Smooth muscle cell (in vitro differentiated cells): ENCODE results near the gene GRK1. TPM values are rescaled to one million over a fixed set of nuclear protein-coding genes. Genes with fewer than 3 reads are reported as not detected.

ENCODE experiments used
- DNase-seq: peaks from one replicate; lab custom pipeline; 2025; ENCODE audit not compliant: unreplicated experiment; lab: John Stamatoyannopoulos, UW
- H2AFZ ChIP-seq: fragments of 200-600 bp; sonication (generic); 2 replicates; pipeline ENCODE4 v1.6.0; 2016; ENCODE audit warnings: antibody characterized with exemption, low read depth, mild to moderate bottlenecking
- H3F3A ChIP-seq: fragments of 200-600 bp; sonication (generic); 2 replicates; pipeline ENCODE4 v1.6.0; 2017; ENCODE audit warnings: antibody characterized with exemption, low read depth
- H3K27ac ChIP-seq: fragments of 200-600 bp; sonication (generic); 2 replicates; pipeline ENCODE4 v1.5.1; 2016; ENCODE audit warnings: low read depth, mild to moderate bottlenecking
- H3K27me3 ChIP-seq: fragments of 200-600 bp; sonication (generic); 2 replicates; pipeline ENCODE4 v1.6.1; 2016; ENCODE audit warnings: low read depth, mild to moderate bottlenecking
- H3K36me3 ChIP-seq: fragments of 200-600 bp; sonication (generic); 2 replicates; pipeline ENCODE4 v1.5.1; 2016; ENCODE audit warnings: low read depth
- H3K4me1 ChIP-seq: fragments of 200-600 bp; sonication (generic); 2 replicates; pipeline ENCODE4 v1.5.1; 2016; ENCODE audit warnings: low read depth
- H3K4me2 ChIP-seq: fragments of 200-600 bp; sonication (generic); 2 replicates; pipeline ENCODE4 v1.6.0; 2016; ENCODE audit warnings: mild to moderate bottlenecking
- H3K4me3 ChIP-seq: fragments of 200-600 bp; sonication (generic); 2 replicates; pipeline ENCODE4 v1.5.1; 2016; ENCODE audit warnings: mild to moderate bottlenecking
- H3K79me2 ChIP-seq: fragments of 200-600 bp; sonication (generic); 2 replicates; pipeline ENCODE4 v1.6.0; 2016; ENCODE audit warnings: low read depth, mild to moderate bottlenecking
- H3K9ac ChIP-seq: fragments of 200-600 bp; sonication (generic); 2 replicates; pipeline ENCODE4 v1.6.0; 2016; ENCODE audit warnings: low read depth
- H3K9me3 ChIP-seq: fragments of 200-600 bp; sonication (generic); replicated peaks from 2 replicates; pipeline ENCODE4 v1.5.1; 2016; ENCODE audit warnings: low read depth
- H4K20me1 ChIP-seq: fragments of 200-600 bp; sonication (generic); 2 replicates; pipeline ENCODE4 v1.6.0; 2016; ENCODE audit warnings: low read depth
- CTCF ChIP-seq: fragments of 200-600 bp; sonication (generic); IDR thresholded peaks from 2 replicates; pipeline ENCODE4 v1.5.1; 2017; ENCODE audit warnings: borderline replicate concordance, mild to moderate bottlenecking, antibody characterized with exemption; ENCODE audit not compliant: insufficient read depth, poor library complexity, severe bottlenecking
- WGBS: methylation state at CpG from one replicate; pipeline ENCODE4 v1.1.7; 2016; ENCODE audit warnings: low lambda C conversion rate; 5-methylcytosine and 5-hydroxymethylcytosine counted together
- polyA plus RNA-seq: library from polyadenylated mRNA; unstranded; fragments of >200 nt; fragmentation: Nextera tagmentation; extraction: Ambion mirVana; gene quantifications from 2 replicates; pipeline ENCODE4 v1.2.1, GENCODE V29; 2016
- total RNA-seq: library from RNA; depleted of rRNA; stranded (reverse); fragments of >200 nt; gene quantifications from 2 replicates; pipeline ENCODE4 v1.2.3, GENCODE V29; 2014

GRK1 gene
- total and polyA plus RNA-seq, 2 experiments from 2014 or later = not detected

GRCh38 chr13:113665597-113666328 lies 1.3 kb upstream of the GRK1 start:
- Histone ChIP-seq H3K9me3 (no peaks in the 10 kb centered on the region), H3F3A (no peaks in the 10 kb centered on the region), H3K27me3 (no peaks in the 10 kb centered on the region), H3K4me3 (no peak overlapping the region), H3K27ac (no peak overlapping the region), H3K9ac (no peak overlapping the region), H4K20me1 (no peaks in the 10 kb centered on the region), H3K4me1 (no peaks in the 10 kb centered on the region), H3K79me2 (no peaks in the 10 kb centered on the region), H2AFZ (no peak overlapping the region), H3K4me2 (no peak overlapping the region), H3K36me3 (no peaks in the 10 kb centered on the region)
- DNase-seq = no peak
- 89% methylated on average over 3 of the region's 3 CpGs for WGBS
- TF ChIP-seq CTCF = no peak

GRCh38 chr13:113666329-113666670 lies 719 bp upstream of the GRK1 start:
- DNase-seq = no peak
- no peaks in the 10 kb centered on the region for H3F3A ChIP-seq
- no peak overlapping the region for H3K4me2 ChIP-seq
- no peak overlapping the region for H3K9ac ChIP-seq
- no peaks in the 10 kb centered on the region for H3K79me2 ChIP-seq
- H3K36me3 ChIP-seq = no peaks in the 10 kb centered on the region
- no peaks in the 10 kb centered on the region for H3K9me3 ChIP-seq
- H3K4me3 ChIP-seq = no peak overlapping the region
- H3K27ac ChIP-seq = no peak overlapping the region
- no peaks in the 10 kb centered on the region for H3K27me3 ChIP-seq
- 92% methylated on average over 2 of the region's 2 CpGs for WGBS
- H2AFZ ChIP-seq = no peak overlapping the region
- H4K20me1 ChIP-seq = no peaks in the 10 kb centered on the region
- H3K4me1 ChIP-seq = no peaks in the 10 kb centered on the region
- TF ChIP-seq CTCF = no peak

GRCh38 chr13:113667771-113668490 lies 912 bp downstream of the GRK1 start:
- Histone ChIP-seq H3K27me3 (no peaks in the 10 kb centered on the region), H2AFZ (no peak overlapping the region), H3K4me2 (no peak overlapping the region), H3K4me1 (no peaks in the 10 kb centered on the region), H3K27ac (no peak overlapping the region), H3K4me3 (no peak overlapping the region), H3K9me3 (no peaks in the 10 kb centered on the region), H3K9ac (no peak overlapping the region), H3F3A (no peaks in the 10 kb centered on the region), H3K79me2 (no peaks in the 10 kb centered on the region), H4K20me1 (no peaks in the 10 kb centered on the region), H3K36me3 (no peaks in the 10 kb centered on the region)
- 92% methylated on average over 26 of the region's 29 CpGs for WGBS
- no peak for TF ChIP-seq CTCF
- DNase-seq = no peak
